ENCODE measurements around the gene TLR5. TPM values are rescaled to one million over a fixed set of nuclear protein-coding genes. Genes with fewer than 3 reads are reported as not detected.
A peak's percentile ranks its signal among the peaks of the same experiment; 100 is the strongest.

TLR5 gene
- total and polyA plus RNA-seq, 2 experiments from 2014 or later = 1.5 to 1.9 TPM

GRCh38 chr1:223074445-223075300, 68.4 kb downstream of the TLR5 start:
- Histone ChIP-seq H3K79me2 (no peaks in the 10 kb centered on the region), H3K9me2 (replicated peaks; ENCODE audit: insufficient read depth) (no peaks in the 10 kb centered on the region), H3K36me3 (replicated peaks; ENCODE audit: insufficient read depth, low read depth) (no peaks in the 10 kb centered on the region), H3K27ac (peak overlapping the region; percentile 78), H3K9me3 (ENCODE audit: low read depth) (no peaks in the 10 kb centered on the region), H2AFZ (no peak overlapping the region), H3K4me1 (ENCODE audit: insufficient read depth) (peaks cover 12% of the 10 kb centered on the region), H3K27me3 (no peaks in the 10 kb centered on the region), H3K4me3 (no peak overlapping the region), H3K4me2 (peak overlapping the region; percentile 64), H4K20me1 (ENCODE audit: insufficient read depth, poor library complexity, severe bottlenecking) (no peaks in the 10 kb centered on the region)
- 46% methylated on average over 9 of the region's 10 CpGs for WGBS (ENCODE audit: low lambda C conversion rate, missing lambda C conversion rate)
- DNase-seq (ENCODE audit: low spot score) = no peak
- no peak for TF ChIP-seq CTCF (IDR thresholded peaks at IDR 0.05; ENCODE audit: poor library complexity)
- TF ChIP-seq EZH2 (IDR thresholded peaks at IDR 0.05; ENCODE audit: borderline replicate concordance) = no peak
- no peak for TF ChIP-seq EZH2phosphoT487 (IDR thresholded peaks at IDR 0.05; ENCODE audit: low read depth, severe bottlenecking, unreplicated experiment)

- Histone ChIP-seq H3K9me3 (ENCODE audit: low read depth) (no peaks in the 10 kb centered on the region), H3K9me2 (replicated peaks; ENCODE audit: insufficient read depth) (no peaks in the 10 kb centered on the region), H3K4me1 (ENCODE audit: insufficient read depth) (no peaks in the 10 kb centered on the region), H3K4me3 (no peak overlapping the region), H3K27ac (no peak overlapping the region), H3K36me3 (replicated peaks; ENCODE audit: insufficient read depth, low read depth) (no peaks in the 10 kb centered on the region), H3K79me2 (no peaks in the 10 kb centered on the region), H2AFZ (no peak overlapping the region), H3K4me2 (no peak overlapping the region), H3K27me3 (no peaks in the 10 kb centered on the region), H4K20me1 (ENCODE audit: insufficient read depth, poor library complexity, severe bottlenecking) (no peaks in the 10 kb centered on the region)
- no peak for DNase-seq (ENCODE audit: low spot score)
- no peak for TF ChIP-seq CTCF (IDR thresholded peaks at IDR 0.05; ENCODE audit: poor library complexity)
- 84% methylated on average over 4 of the region's 4 CpGs for WGBS (ENCODE audit: low lambda C conversion rate, missing lambda C conversion rate)
Measured at GRCh38 chr1:223068900-223069665, 74.0 kb downstream of the TLR5 start.

GRCh38 chr1:223067914-223068313, 75.1 kb downstream of the TLR5 start:
- Histone ChIP-seq H3K4me1 (ENCODE audit: insufficient read depth) (no peaks in the 10 kb centered on the region), H3K4me2 (no peak overlapping the region), H2AFZ (no peak overlapping the region), H3K27me3 (no peaks in the 10 kb centered on the region), H4K20me1 (ENCODE audit: insufficient read depth, poor library complexity, severe bottlenecking) (no peaks in the 10 kb centered on the region), H3K79me2 (no peaks in the 10 kb centered on the region), H3K9me3 (ENCODE audit: low read depth) (no peaks in the 10 kb centered on the region), H3K36me3 (replicated peaks; ENCODE audit: insufficient read depth, low read depth) (no peaks in the 10 kb centered on the region), H3K9me2 (replicated peaks; ENCODE audit: insufficient read depth) (no peaks in the 10 kb centered on the region), H3K4me3 (no peak overlapping the region), H3K27ac (no peak overlapping the region)
- DNase-seq (ENCODE audit: low spot score) = no peak
- 93% methylated on average over 6 of the region's 6 CpGs for WGBS (ENCODE audit: low lambda C conversion rate, missing lambda C conversion rate)
- TF ChIP-seq EZH2 (IDR thresholded peaks at IDR 0.05; ENCODE audit: borderline replicate concordance) = no peak
- TF ChIP-seq CTCF (IDR thresholded peaks at IDR 0.05; ENCODE audit: poor library complexity) = no peak
- TF ChIP-seq EZH2phosphoT487 (IDR thresholded peaks at IDR 0.05; ENCODE audit: low read depth, severe bottlenecking, unreplicated experiment) = no peak
